K562 (cell line): ENCODE results near the gene GPR32. TPM values are rescaled to one million over a fixed set of nuclear protein-coding genes. Genes with fewer than 3 reads are reported as not detected.

Experiments
- ATAC-seq: fragments of 200-7000 bp; cut with Tn5 transposase; 3 replicates; pipeline ENCODE4 v1.9.1; 2020; ENCODE audit warnings: moderate library complexity
- BruUV-seq: library from RNA; stranded (reverse); fragments of 400-500 nt; replicated peaks from 2 replicates; lab custom pipeline; 2021; lab: Mats Ljungman, UMichigan
- CTCF ChIA-PET: fragments of 300-600 bp; formaldehyde crosslinking; extraction: SDS; loops from one replicate; lab custom pipeline; 2021; ENCODE audit warnings: low intra/inter-chr PET ratio; lab: Yijun Ruan, JAX
- POLR2A ChIA-PET: fragments of 300-600, 350-650 bp; sonication (Branson Sonifier 250); formaldehyde crosslinking; extraction: SDS; loops from one replicate; lab custom pipeline; 2021; ENCODE audit warnings: antibody characterized with exemption, inconsistent platforms; lab: Yijun Ruan, JAX
- DNase-seq, 4 experiments: peaks; one replicate each; pipeline versions ENCODE4 v3.0.0 to v3.0.0-alpha.2; 2011 to 2018; ENCODE audit warnings: low spot score in 3 of 4, mixed read lengths in 3 of 4; ENCODE audit errors: extremely low read depth in 1 of 4
- FAIRE-seq: peaks from 2 replicates; lab custom pipeline; 2011; peaks lifted over from hg19 to GRCh38; lab: Jason Lieb, UNC
- H2AFZ ChIP-seq: 2 replicates; pipeline ENCODE4 v1.6.0; 2011; ENCODE audit warnings: low read depth, low read length, control low read depth, inconsistent platforms
- H3K27ac ChIP-seq: fragments of 200-600 bp; 3 replicates; pipeline ENCODE4 v1.8.0; 2011; ENCODE audit warnings: low read depth, mild to moderate bottlenecking, control low read depth, inconsistent platforms, low read length, moderate library complexity, mixed read lengths; ENCODE audit errors: extremely low read depth
- H3K27me3 ChIP-seq, 2 experiments: fragments of 300-600 bp in 1 of 2; 2 replicates in 1 of 2; 3 replicates in 1 of 2; pipeline versions ENCODE4 v1.6.0 to v1.8.0; 2011; ENCODE audit warnings: inconsistent platforms in 2 of 2, low read length in 2 of 2, mild to moderate bottlenecking in 1 of 2, mixed read lengths in 1 of 2, moderate library complexity in 1 of 2; ENCODE audit not compliant: control insufficient read depth in 2 of 2, insufficient read depth in 2 of 2
- H3K36me3 ChIP-seq: fragments of 300-600 bp; 3 replicates; pipeline ENCODE4 v1.8.0; 2011; ENCODE audit warnings: mild to moderate bottlenecking, low read length, inconsistent platforms; ENCODE audit not compliant: control insufficient read depth, insufficient read depth
- H3K4me1 ChIP-seq, 2 experiments: fragments of 200-600 bp in 1 of 2; replicated peaks in 1 of 2; 2 replicates in 1 of 2; 3 replicates in 1 of 2; pipeline versions ENCODE4 v1.5.1 to v1.8.0; 2011; ENCODE audit warnings: inconsistent platforms in 2 of 2, low read length in 2 of 2, mild to moderate bottlenecking in 1 of 2, mixed read lengths in 1 of 2, moderate library complexity in 1 of 2; ENCODE audit not compliant: control insufficient read depth in 2 of 2, insufficient read depth in 2 of 2
- H3K4me2 ChIP-seq: 2 replicates; pipeline ENCODE4 v1.6.1; 2011; ENCODE audit warnings: low read length, control low read depth, inconsistent platforms, mixed read lengths; ENCODE audit not compliant: insufficient read depth
- H3K4me3 ChIP-seq: fragments of 200-600 bp; sonication (generic), shearing (Covaris generic); 2 replicates; pipeline ENCODE4 v1.5.1; 2016; ENCODE audit warnings: control low read depth, inconsistent platforms
- H3K79me2 ChIP-seq: fragments of 200-600 bp; 3 replicates; pipeline ENCODE4 v1.8.0; 2011; ENCODE audit warnings: low read length, inconsistent platforms; ENCODE audit not compliant: control insufficient read depth, insufficient read depth
- H3K9ac ChIP-seq, 2 experiments: 2 replicates each; pipeline versions ENCODE4 v1.6.0 to v1.6.1; 2011; ENCODE audit warnings: low read depth in 2 of 2, low read length in 2 of 2, control low read depth in 1 of 2, inconsistent platforms in 1 of 2, mild to moderate bottlenecking in 1 of 2, mixed read lengths in 1 of 2; ENCODE audit not compliant: insufficient read depth in 1 of 2
- H3K9me1 ChIP-seq: one replicate; pipeline ENCODE4 v1.6.0; 2011; ENCODE audit warnings: inconsistent platforms, mild to moderate bottlenecking, low read length, moderate library complexity; ENCODE audit not compliant: control insufficient read depth, insufficient read depth
- H3K9me3 ChIP-seq: replicated peaks from 2 replicates; pipeline ENCODE4 v1.5.1; 2011; ENCODE audit warnings: low read depth, low read length, inconsistent platforms; ENCODE audit not compliant: control insufficient read depth, insufficient read depth
- H4K20me1 ChIP-seq: replicated peaks from 2 replicates; pipeline ENCODE4 v1.6.1; 2011; ENCODE audit warnings: low read length, inconsistent platforms, mixed read lengths; ENCODE audit not compliant: control insufficient read depth, insufficient read depth
- GATA2 ChIP-seq: sonication (generic); formaldehyde crosslinking; IDR thresholded peaks from 2 replicates; pipeline ENCODE4 v1.4.0; 2020; ENCODE audit warnings: mild to moderate bottlenecking, missing genetic modification reagents
- POLR2H ChIP-seq: IDR thresholded peaks from 2 replicates; pipeline ENCODE4 v1.6.1; 2016; ENCODE audit warnings: missing genetic modification characterization, low read depth, mild to moderate bottlenecking, control low read depth, missing compliant biosample characterization, moderate library complexity
- RHOXF2B ChIP-seq: fragments of 250-450 bp; sonication (Bioruptor Pico); conservative IDR thresholded peaks from 2 replicates; pipeline ENCODE4 v1.5.1; 2021
- RUNX1 ChIP-seq: sonication (generic); IDR thresholded peaks from 2 replicates; pipeline ENCODE4 v1.6.1; 2016; ENCODE audit warnings: antibody characterized with exemption, low read depth
- STAT5A ChIP-seq: IDR thresholded peaks from 2 replicates; pipeline ENCODE4 v1.6.1; 2012; ENCODE audit warnings: low read length, inconsistent platforms, borderline replicate concordance
- WGBS: fragments of 100-300 bp; shearing (Covaris generic); methylation state at CpG from one replicate; pipeline ENCODE4 v1.1.6; 2016; ENCODE audit warnings: low coverage, mixed read lengths; ENCODE audit not compliant: insufficient coverage; ENCODE audit errors: missing lambda C conversion rate; 5-methylcytosine and 5-hydroxymethylcytosine counted together
- in situ Hi-C: fragments of 300-500 bp; cut with MboI; formaldehyde crosslinking; loops from 4 replicates; pipeline ENCODE4 v1.15.0; 2018; ENCODE audit warnings: inconsistent platforms, mixed read lengths
- intact Hi-C: fragments of 100-400 bp; cut with micrococcal nuclease; formaldehyde crosslinking; loops from 2 replicates; pipeline ENCODE4 v1.14.2; 2022
- polyA plus RNA-seq, 8 experiments: library from polyadenylated mRNA; depleted of rRNA in 4 of 8; stranded (reverse) in 5 of 8; unstranded in 3 of 8; fragments of >200 nt; fragmentation: Nextera tagmentation in 2 of 8; fragmentation: Illumina TruSeq in 1 of 8; extraction: Ambion mirVana in 2 of 8; extraction: Trizol in 1 of 8; gene quantifications; 2 replicates each; pipeline versions ENCODE4 v1.2.1 to v1.2.3, GENCODE V29; 2011 to 2014; ENCODE audit warnings: inconsistent platforms in 1 of 8, missing spikeins in 1 of 8
- total RNA-seq, 7 experiments: library from RNA; depleted of rRNA in 6 of 7; stranded (reverse); fragments of >200 nt in 6 of 7; fragmentation: Illumina TruSeq in 2 of 7; extraction: Trizol in 2 of 7; gene quantifications; 2 replicates each; pipeline versions ENCODE4 v1.2.1 to v1.2.3, GENCODE V29; 2011 to 2021; ENCODE audit warnings: low replicate concordance in 1 of 7
- TF ChIP-seq, protein P1 (sequence below): sonication (generic); formaldehyde crosslinking; IDR thresholded peaks from 2 replicates; pipeline ENCODE4 v1.4.0; 2020; ENCODE audit warnings: mild to moderate bottlenecking, missing genetic modification reagents
- TF ChIP-seq, protein P2 (sequence below): fragments of 250-450 bp; sonication (Bioruptor Pico); IDR thresholded peaks from 2 replicates; pipeline ENCODE4 v1.8.0; 2021; ENCODE audit warnings: borderline replicate concordance, mild to moderate bottlenecking, moderate library complexity; ENCODE audit not compliant: poor library complexity, severe bottlenecking
- TF ChIP-seq, protein P3 (sequence below): fragments of 250-450 bp; sonication (Bioruptor Pico); IDR thresholded peaks from 2 replicates; pipeline ENCODE4 v1.5.0; 2022; ENCODE audit warnings: mild to moderate bottlenecking
- TF ChIP-seq, protein P4 (sequence below): sonication (generic); formaldehyde crosslinking; IDR thresholded peaks from 2 replicates; pipeline ENCODE4 v1.9.0; 2022; ENCODE audit warnings: mild to moderate bottlenecking, missing genetic modification reagents

The GPR32 gene
- total and polyA plus RNA-seq, 9 of the 15 experiments (the other 6 are each of a cell fraction or from before 2014, with no cell fraction given): not detected

DNA sequence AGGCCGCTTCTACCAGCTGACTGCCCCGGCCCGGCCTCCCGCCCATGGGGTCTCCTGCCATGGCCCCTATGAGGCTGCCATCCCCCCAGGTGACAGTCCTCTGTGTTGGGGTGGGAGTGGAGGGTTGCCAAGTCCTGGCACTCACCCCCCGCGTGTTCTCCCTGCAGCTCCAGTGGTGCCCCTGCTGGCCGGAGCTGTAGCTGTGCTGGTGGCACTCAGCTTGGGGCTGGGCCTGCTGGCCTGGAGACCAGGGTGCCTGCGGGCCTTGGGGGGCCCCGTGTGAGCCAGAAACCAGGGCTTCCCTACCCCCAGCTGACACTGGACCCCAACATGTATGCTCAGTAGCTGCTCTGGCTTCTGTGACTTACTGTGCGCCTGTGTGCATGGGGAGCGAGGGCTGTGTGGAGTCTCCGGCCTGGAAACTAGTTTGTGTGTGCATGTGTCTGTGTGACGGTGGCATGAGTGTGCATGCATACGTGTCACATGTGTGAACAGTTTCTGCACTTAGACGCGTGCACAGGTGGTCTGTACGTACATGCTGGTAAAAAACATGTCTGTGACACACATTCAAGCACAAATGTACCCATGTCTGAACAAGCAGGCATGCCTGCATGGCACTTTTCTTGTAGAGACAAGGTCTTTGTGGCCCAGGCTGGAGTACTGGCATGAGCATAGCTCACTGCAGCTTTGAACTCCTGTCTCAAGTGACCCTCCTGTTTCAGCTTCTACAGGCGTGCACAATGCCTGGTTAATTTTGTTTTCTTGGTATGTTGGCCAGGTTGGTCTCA, 24.8 kb downstream of the GPR32 start (continued):
- TF ChIP-seq, protein P1, sequence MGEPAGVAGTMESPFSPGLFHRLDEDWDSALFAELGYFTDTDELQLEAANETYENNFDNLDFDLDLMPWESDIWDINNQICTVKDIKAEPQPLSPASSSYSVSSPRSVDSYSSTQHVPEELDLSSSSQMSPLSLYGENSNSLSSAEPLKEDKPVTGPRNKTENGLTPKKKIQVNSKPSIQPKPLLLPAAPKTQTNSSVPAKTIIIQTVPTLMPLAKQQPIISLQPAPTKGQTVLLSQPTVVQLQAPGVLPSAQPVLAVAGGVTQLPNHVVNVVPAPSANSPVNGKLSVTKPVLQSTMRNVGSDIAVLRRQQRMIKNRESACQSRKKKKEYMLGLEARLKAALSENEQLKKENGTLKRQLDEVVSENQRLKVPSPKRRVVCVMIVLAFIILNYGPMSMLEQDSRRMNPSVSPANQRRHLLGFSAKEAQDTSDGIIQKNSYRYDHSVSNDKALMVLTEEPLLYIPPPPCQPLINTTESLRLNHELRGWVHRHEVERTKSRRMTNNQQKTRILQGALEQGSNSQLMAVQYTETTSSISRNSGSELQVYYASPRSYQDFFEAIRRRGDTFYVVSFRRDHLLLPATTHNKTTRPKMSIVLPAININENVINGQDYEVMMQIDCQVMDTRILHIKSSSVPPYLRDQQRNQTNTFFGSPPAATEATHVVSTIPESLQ (CRISPR knock-in tag): 0 out of 2 replicates have a peak, but pooled peaks have one; percentile 47
- TF ChIP-seq, protein P2, sequence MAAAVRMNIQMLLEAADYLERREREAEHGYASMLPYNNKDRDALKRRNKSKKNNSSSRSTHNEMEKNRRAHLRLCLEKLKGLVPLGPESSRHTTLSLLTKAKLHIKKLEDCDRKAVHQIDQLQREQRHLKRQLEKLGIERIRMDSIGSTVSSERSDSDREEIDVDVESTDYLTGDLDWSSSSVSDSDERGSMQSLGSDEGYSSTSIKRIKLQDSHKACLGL: no peak
- TF ChIP-seq RUNX1: no peak

DNA sequence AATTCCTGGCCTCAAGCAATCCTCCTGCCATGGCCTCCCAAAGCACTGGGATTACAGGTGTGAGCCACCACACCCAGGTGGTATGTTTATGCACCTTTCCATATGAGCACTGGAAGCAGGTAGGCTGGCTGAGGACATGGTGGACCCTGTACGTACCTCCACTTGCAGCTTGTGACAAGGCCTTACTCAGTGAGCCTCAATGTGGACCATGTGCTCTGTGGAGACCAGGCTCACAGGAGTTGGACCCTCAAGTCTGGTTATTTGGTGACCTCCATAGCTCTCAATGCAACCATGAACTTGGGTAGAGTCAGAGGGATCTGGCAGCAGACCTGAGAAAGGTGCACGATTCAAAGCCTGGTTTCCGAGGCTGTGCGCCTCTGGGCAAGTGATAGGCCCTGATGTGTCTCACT, 25.4 kb downstream of the GPR32 start:
- no peak overlapping the region for H3K4me2 ChIP-seq
- peaks cover 15% of the 10 kb centered on the region for H3K9me1 ChIP-seq
- 68% methylated on average over 4 of the region's 4 CpGs for WGBS
- H3K9ac ChIP-seq: no peak overlapping the region
- no peak overlapping the region for H2AFZ ChIP-seq
- no peaks in the 10 kb centered on the region for H3K9me3 ChIP-seq
- peaks cover 51% of the 10 kb centered on the region for H3K36me3 ChIP-seq
- no peaks in the 10 kb centered on the region for H3K27me3 ChIP-seq
- H3K79me2 ChIP-seq: peaks cover 12% of the 10 kb centered on the region
- ATAC-seq (peak; percentile 25), DNase-seq (peak in 1 of 4 experiments; percentile 51), FAIRE-seq (peak; percentile 81)
- peaks cover 7 to 66% of the 10 kb centered on the region in 2 experiments; a peak in 4 of 5 replicates for H3K4me1 ChIP-seq
- in situ Hi-C loops: no loop called here
- intact Hi-C loops: loop anchor here (2.0 kb wide), 1 partner anchor 127 kb away; no protein-coding TSS in a partner anchor
- no TSS peak for BruUV-seq
- ChIA-PET POLR2A (interaction anchor here (0.6 to 3.7 kb wide), 21 partner anchors 9 to 425 kb away, joined by 3 to 58 read pairs (median 4); partner anchors contain the start of genes KLK13 and KLK3), CTCF (no interaction called here)
- no peak overlapping the region for H3K4me3 ChIP-seq
- H4K20me1 ChIP-seq: peaks cover 44% of the 10 kb centered on the region
- H3K27ac ChIP-seq: peak overlapping the region; percentile 33; the same call in 1 of the 3 replicates
- TF ChIP-seq STAT5A (0 out of 2 replicates have a peak, but pooled peaks have one; percentile 4), RHOXF2B (no peak), POLR2H (0 out of 2 replicates have a peak, but pooled peaks have one; percentile 54), GATA2 (CRISPR knock-in tag) (no peak)
- TF ChIP-seq, protein P3, sequence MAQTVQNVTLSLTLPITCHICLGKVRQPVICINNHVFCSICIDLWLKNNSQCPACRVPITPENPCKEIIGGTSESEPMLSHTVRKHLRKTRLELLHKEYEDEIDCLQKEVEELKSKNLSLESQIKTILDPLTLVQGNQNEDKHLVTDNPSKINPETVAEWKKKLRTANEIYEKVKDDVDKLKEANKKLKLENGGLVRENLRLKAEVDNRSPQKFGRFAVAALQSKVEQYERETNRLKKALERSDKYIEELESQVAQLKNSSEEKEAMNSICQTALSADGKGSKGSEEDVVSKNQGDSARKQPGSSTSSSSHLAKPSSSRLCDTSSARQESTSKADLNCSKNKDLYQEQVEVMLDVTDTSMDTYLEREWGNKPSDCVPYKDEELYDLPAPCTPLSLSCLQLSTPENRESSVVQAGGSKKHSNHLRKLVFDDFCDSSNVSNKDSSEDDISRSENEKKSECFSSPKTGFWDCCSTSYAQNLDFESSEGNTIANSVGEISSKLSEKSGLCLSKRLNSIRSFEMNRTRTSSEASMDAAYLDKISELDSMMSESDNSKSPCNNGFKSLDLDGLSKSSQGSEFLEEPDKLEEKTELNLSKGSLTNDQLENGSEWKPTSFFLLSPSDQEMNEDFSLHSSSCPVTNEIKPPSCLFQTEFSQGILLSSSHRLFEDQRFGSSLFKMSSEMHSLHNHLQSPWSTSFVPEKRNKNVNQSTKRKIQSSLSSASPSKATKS: no peak
- TF ChIP-seq, protein P4, sequence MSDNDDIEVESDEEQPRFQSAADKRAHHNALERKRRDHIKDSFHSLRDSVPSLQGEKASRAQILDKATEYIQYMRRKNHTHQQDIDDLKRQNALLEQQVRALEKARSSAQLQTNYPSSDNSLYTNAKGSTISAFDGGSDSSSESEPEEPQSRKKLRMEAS: peak; percentile 23; the same call in 1 of the 2 replicates
